HepG2 (cell line): ENCODE data around the gene NT5DC4. TPM values are rescaled to one million over a fixed set of nuclear protein-coding genes. Genes with fewer than 3 reads are reported as not detected.

Experiments used
- AFF4 ChIP-seq: sonication (generic); formaldehyde crosslinking; IDR thresholded peaks from 2 replicates; pipeline ENCODE4 v1.4.0; 2020; ENCODE audit warnings: missing genetic modification reagents
- ATAD3A ChIP-seq: sonication (generic); formaldehyde crosslinking; IDR thresholded peaks from 2 replicates; pipeline ENCODE4 v1.4.0; 2020; ENCODE audit warnings: missing genetic modification reagents
- CCDC6 ChIP-seq: sonication (generic); formaldehyde crosslinking; IDR thresholded peaks from 2 replicates; pipeline ENCODE4 v1.8.1; 2022; ENCODE audit warnings: mild to moderate bottlenecking, missing genetic modification reagents, moderate library complexity
- GLMP ChIP-seq: sonication (generic); formaldehyde crosslinking; IDR thresholded peaks from 2 replicates; pipeline ENCODE4 v1.9.0; 2021; ENCODE audit warnings: missing genetic modification reagents, mild to moderate bottlenecking, borderline replicate concordance
- ISX ChIP-seq: sonication (generic); formaldehyde crosslinking; conservative IDR thresholded peaks from 2 replicates; pipeline ENCODE4 v1.5.0; 2020; ENCODE audit warnings: missing genetic modification reagents
- MBNL3 ChIP-seq: fragments of 250-450 bp; sonication (Bioruptor Pico); conservative IDR thresholded peaks from 2 replicates; pipeline ENCODE4 v1.8.0; 2022; ENCODE audit warnings: mild to moderate bottlenecking, inconsistent platforms
- MIER2 ChIP-seq: IDR thresholded peaks from 2 replicates; pipeline ENCODE4 v1.6.1; 2016; ENCODE audit warnings: missing biosample characterization, missing genetic modification reagents
- PHB2 ChIP-seq: fragments of 450-650 bp; IDR thresholded peaks from 2 replicates; pipeline ENCODE4 v1.6.1; 2018; ENCODE audit not compliant: partially characterized antibody
- SAFB2 ChIP-seq: sonication (generic); formaldehyde crosslinking; IDR thresholded peaks from 2 replicates; pipeline ENCODE4 v1.5.1; 2020; ENCODE audit warnings: missing genetic modification reagents, low read depth, mild to moderate bottlenecking, borderline replicate concordance
- SETDB1 ChIP-seq: sonication (generic); formaldehyde crosslinking; IDR thresholded peaks from 2 replicates; pipeline ENCODE4 v1.5.1; 2020; ENCODE audit warnings: missing genetic modification reagents, mild to moderate bottlenecking, borderline replicate concordance
- TBX3 ChIP-seq: fragments of 450-650 bp; IDR thresholded peaks from 2 replicates; pipeline ENCODE4 v1.6.1; 2017; ENCODE audit warnings: antibody characterized with exemption, mild to moderate bottlenecking, inconsistent platforms, borderline replicate concordance
- THAP7 ChIP-seq: sonication (generic); formaldehyde crosslinking; IDR thresholded peaks from 2 replicates; pipeline ENCODE4 v1.8.1; 2023; ENCODE audit warnings: mild to moderate bottlenecking, missing genetic modification reagents
- TRIM24 ChIP-seq: sonication (generic); formaldehyde crosslinking; IDR thresholded peaks from 2 replicates; pipeline ENCODE4 v1.8.0; 2022; ENCODE audit warnings: mild to moderate bottlenecking, missing genetic modification reagents
- XRCC5 ChIP-seq: fragments of 200-400 bp; formaldehyde crosslinking; optimal IDR thresholded peaks from 2 replicates; pipeline ENCODE3; 2017; ENCODE audit warnings: mild to moderate bottlenecking, low read length
- ZBTB39 ChIP-seq: sonication (generic); formaldehyde crosslinking; IDR thresholded peaks from 2 replicates; pipeline ENCODE4 v1.5.0; 2020; ENCODE audit warnings: missing genetic modification reagents
- ZFP36 ChIP-seq: fragments of 150-350 bp; IDR thresholded peaks from 2 replicates; pipeline ENCODE4 v1.6.1; 2018; ENCODE audit warnings: borderline replicate concordance, low read length, low read depth; ENCODE audit not compliant: partially characterized antibody
- ZNF260 ChIP-seq: sonication (generic); formaldehyde crosslinking; IDR thresholded peaks from 2 replicates; pipeline ENCODE4 v1.4.0; 2020; ENCODE audit warnings: missing genetic modification reagents, low read depth, mild to moderate bottlenecking, borderline replicate concordance
- ZNF331 ChIP-seq: sonication (generic); formaldehyde crosslinking; IDR thresholded peaks from 2 replicates; pipeline ENCODE4 v1.4.0; 2020; ENCODE audit warnings: missing genetic modification reagents
- ZNF713 ChIP-seq: sonication (generic); formaldehyde crosslinking; IDR thresholded peaks from 2 replicates; pipeline ENCODE4 v1.4.0; 2020; ENCODE audit warnings: mild to moderate bottlenecking, missing genetic modification reagents
- ZNF839 ChIP-seq: sonication (generic); formaldehyde crosslinking; IDR thresholded peaks from 2 replicates; pipeline ENCODE4 v1.4.0; 2020; ENCODE audit warnings: missing genetic modification reagents, mild to moderate bottlenecking, borderline replicate concordance
- polyA plus RNA-seq, 8 experiments: library from polyadenylated mRNA; depleted of rRNA in 3 of 8; stranded (reverse) in 7 of 8; unstranded in 1 of 8; fragments of >200 nt; fragmentation: Illumina TruSeq in 4 of 8; extraction: Trizol in 4 of 8; gene quantifications; 2 replicates each; pipeline versions ENCODE4 v1.2.1 to v1.2.3, GENCODE V29; 2011 to 2016; ENCODE audit warnings: low read depth in 4 of 8, missing spikeins in 1 of 8, mixed read lengths in 1 of 8; ENCODE audit not compliant: insufficient read depth in 1 of 8
- total RNA-seq, 5 experiments: library from RNA; depleted of rRNA; stranded (reverse); fragments of >200 nt; fragmentation: Illumina TruSeq; extraction: Trizol; gene quantifications; 2 replicates each; pipeline ENCODE4 v1.2.3, GENCODE V29; 2016; ENCODE audit warnings: low read depth in 1 of 5

NT5DC4 gene
- total and polyA plus RNA-seq, 2 of the 13 experiments (the other 11 are each of a cell fraction or from before 2014, with no cell fraction given), result 0.04 to 4.2 TPM

- no peak for TF ChIP-seq TRIM24 (CRISPR knock-in tag)
- TF ChIP-seq ZBTB39 (CRISPR knock-in tag), result no peak
- TF ChIP-seq ATAD3A (CRISPR knock-in tag), result no peak
- TF ChIP-seq CCDC6 (CRISPR knock-in tag), result peak; percentile 100
- TF ChIP-seq PHB2, result no peak
- peak; percentile 79; the same call in 1 of the 2 replicates for TF ChIP-seq ZNF713 (CRISPR knock-in tag)
- TF ChIP-seq ZNF260 (CRISPR knock-in tag), result no peak
- TF ChIP-seq ZNF331, result peak; percentile 79
- no peak for TF ChIP-seq SETDB1 (CRISPR knock-in tag)
- no peak for TF ChIP-seq ZNF839 (CRISPR knock-in tag)
- peak; percentile 62 for TF ChIP-seq THAP7 (CRISPR knock-in tag)
- TF ChIP-seq TBX3, result no peak
- no peak; the same call in 1 of the 2 replicates for TF ChIP-seq AFF4 (CRISPR knock-in tag)
- TF ChIP-seq MIER2 (CRISPR knock-in tag), result no peak
- peak; percentile 68 for TF ChIP-seq XRCC5
- no peak for TF ChIP-seq SAFB2
- no peak for TF ChIP-seq ISX (CRISPR knock-in tag)
- TF ChIP-seq MBNL3, result no peak
- no peak for TF ChIP-seq ZFP36
- no peak for TF ChIP-seq GLMP (CRISPR knock-in tag)
Measured at GRCh38 chr2:112764071-112765044, 43.5 kb downstream of the NT5DC4 start, which contains the start of gene CKAP2L (continued).
